ENCODE measurements around the gene DAGLB.
"Not testable (repeated sequence)": the region's sequence is repeated elsewhere in the genome, so short reads cannot be mapped to it uniquely, and the experiment has no call there.

Gene DAGLB

GRCh38 chr7:6447581-6448199, at the start of gene DAGLB:
DAGLB (minus strand) TSS chr7:6447954; CDS start chr7:6447842, 112 bp downstream.
- DNase-seq: peak; percentile 97

GRCh38 chr7:6497637-6497905, 49.8 kb upstream of the DAGLB start:
- DNase-seq: no peak

GRCh38 chr7:6496842-6497636, 49.3 kb upstream of the DAGLB start:
- DNase-seq: no peak

GRCh38 chr7:6495597-6496262, 48.0 kb upstream of the DAGLB start:
- DNase-seq: no peak

GRCh38 chr7:6494365-6494764, 46.6 kb upstream of the DAGLB start:
- DNase-seq: no peak

- DNase-seq: no peak
These were observed 43.4 kb upstream of the DAGLB start for GRCh38 chr7:6491194-6491593.

GRCh38 chr7:6489612-6490011, 41.9 kb upstream of the DAGLB start:
- no peak for DNase-seq

GRCh38 chr7:6487184-6487545, 39.4 kb upstream of the DAGLB start:
- no peak for DNase-seq

- no peak for DNase-seq
These were observed 38.9 kb upstream of the DAGLB start for GRCh38 chr7:6486438-6487183.

- DNase-seq: no peak
These were observed 35.0 kb upstream of the DAGLB start for GRCh38 chr7:6482743-6483119.

GRCh38 chr7:6482307-6482706, 34.6 kb upstream of the DAGLB start:
- DNase-seq: no peak

- DNase-seq: no peak
These were observed 33.7 kb upstream of the DAGLB start for GRCh38 chr7:6481445-6481844.

GRCh38 chr7:6480323-6480660, 32.5 kb upstream of the DAGLB start:
- no peak for DNase-seq

GRCh38 chr7:6479067-6479466, 31.3 kb upstream of the DAGLB start:
- no peak for DNase-seq

GRCh38 chr7:6478186-6478585, 30.4 kb upstream of the DAGLB start:
- DNase-seq: no peak

GRCh38 chr7:6477318-6477660, 29.5 kb upstream of the DAGLB start:
- no peak for DNase-seq

- DNase-seq: no peak
These were observed 29.0 kb upstream of the DAGLB start for GRCh38 chr7:6476596-6477317.

- no peak for DNase-seq
These were observed 27.9 kb upstream of the DAGLB start for GRCh38 chr7:6475433-6476186.

- no peak for DNase-seq
These were observed 18.1 kb upstream of the DAGLB start for GRCh38 chr7:6465862-6466261.

GRCh38 chr7:6463609-6464008, 15.9 kb upstream of the DAGLB start:
- not testable (repeated sequence) for DNase-seq

- no peak for DNase-seq
These were observed 14.3 kb upstream of the DAGLB start for GRCh38 chr7:6461946-6462550.

- DNase-seq: no peak
These were observed 13.3 kb upstream of the DAGLB start for GRCh38 chr7:6460990-6461584.

All from activated CD4-positive, alpha-beta T cell treated with anti-CD3 and anti-CD28 coated beads, Interleukin-2, amount 50 U/mL, for 1 hour (primary cell).